ENCODE measurements around the gene FUCA1. TPM values are rescaled to one million over a fixed set of nuclear protein-coding genes. Genes with fewer than 3 reads are reported as not detected.
"Not testable (repeated sequence)": the region's sequence is repeated elsewhere in the genome, so short reads cannot be mapped to it uniquely, and the experiment has no call there.

Gene FUCA1
- total RNA-seq, 2 donors from 2014 or later, result 4.7 to 4.8 TPM

DNA sequence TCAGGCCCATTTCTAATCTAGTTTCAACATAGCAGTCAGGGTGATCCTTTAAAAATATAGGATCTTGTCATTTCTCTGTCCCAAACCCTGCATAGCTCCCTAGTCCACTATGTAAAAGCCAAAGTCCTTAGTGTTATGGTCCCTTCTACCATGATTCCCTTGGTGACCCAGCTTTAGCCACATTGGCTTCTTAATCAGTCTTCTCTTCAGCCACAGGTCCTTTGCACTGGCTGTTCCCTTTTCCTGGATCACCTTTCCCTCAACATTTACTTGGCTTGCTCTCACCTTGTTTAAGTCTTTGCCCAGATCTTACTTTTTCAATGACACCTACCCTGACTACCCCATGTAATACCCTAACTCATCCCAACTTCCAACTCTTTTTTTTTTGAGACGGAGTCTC, 11.7 kb upstream of the FUCA1 start:
- H3K4me1 Mint-ChIP-seq, result no peaks in the 10 kb centered on the region

DNA sequence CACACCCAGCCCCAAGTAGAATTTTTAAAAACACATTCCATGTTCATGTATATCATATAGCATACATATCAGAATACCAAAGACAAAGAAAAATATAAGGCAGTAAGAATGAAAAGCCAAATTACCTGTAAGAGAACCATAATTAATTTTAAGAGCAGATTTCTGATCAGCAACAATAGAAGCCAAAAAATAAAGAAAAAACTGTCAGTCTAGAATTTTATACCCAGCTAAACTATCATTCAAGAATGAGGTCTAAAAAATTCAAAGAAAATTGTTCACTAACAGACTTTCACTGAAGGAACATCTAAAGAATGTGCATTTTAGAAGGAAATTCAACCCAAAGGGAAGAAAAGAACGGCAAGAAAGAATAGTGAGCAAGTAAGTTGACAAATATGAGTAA, 10.6 kb upstream of the FUCA1 start:
- Mint-ChIP-seq H3K4me3 (no peak overlapping the region), H3K36me3 (ENCODE audit: low read depth) (peaks cover 2% of the 10 kb centered on the region), H3K27me3 (peaks cover 11% of the 10 kb centered on the region), H3K27ac (no peak overlapping the region), H3K4me1 (no peaks in the 10 kb centered on the region)
- H3K9me3 ChIP-seq (ENCODE audit: control insufficient read depth, low read length, poor library complexity, severe bottlenecking), result no peaks in the 10 kb centered on the region
- ATAC-seq (no peak), DNase-seq (no peak)

More for the DNA sequence above, 11.7 kb upstream of the FUCA1 start:
- H3K9me3 ChIP-seq (ENCODE audit: control insufficient read depth, low read length, poor library complexity, severe bottlenecking), result no peaks in the 10 kb centered on the region
- H3K4me3 Mint-ChIP-seq, result no peak overlapping the region
- DNase-seq (no peak), ATAC-seq (no peak)
- peaks cover 1% of the 10 kb centered on the region for H3K27me3 Mint-ChIP-seq
- H3K36me3 Mint-ChIP-seq (ENCODE audit: low read depth), result peaks cover 2% of the 10 kb centered on the region
- no peak overlapping the region for H3K27ac Mint-ChIP-seq

DNA sequence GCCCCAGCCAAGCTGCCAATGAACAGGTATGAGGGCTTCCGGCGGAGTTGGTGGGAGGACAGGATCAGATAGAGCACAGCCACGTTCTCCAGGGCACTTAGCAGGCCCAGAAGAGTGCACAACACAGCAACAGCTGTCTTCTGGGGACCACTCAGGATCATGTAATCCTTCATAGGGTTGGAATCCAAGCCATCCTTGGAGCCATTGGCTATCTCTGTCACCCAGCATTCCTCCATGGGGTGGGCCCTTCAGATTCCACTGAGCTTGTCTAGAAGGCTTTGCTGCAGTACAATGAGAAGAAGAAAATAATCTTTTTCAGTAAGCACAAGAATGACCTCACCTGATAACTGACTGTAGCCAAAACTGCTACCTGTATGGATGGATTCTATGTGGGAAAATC, 7.3 kb upstream of the FUCA1 start:
- Mint-ChIP-seq H3K4me1 (no peaks in the 10 kb centered on the region), H3K27me3 (peaks cover 11% of the 10 kb centered on the region), H3K4me3 (no peak overlapping the region), H3K27ac (no peak overlapping the region), H3K36me3 (ENCODE audit: low read depth) (peaks cover 2% of the 10 kb centered on the region)
- no peaks in the 10 kb centered on the region for H3K9me3 ChIP-seq (ENCODE audit: control insufficient read depth, low read length, poor library complexity, severe bottlenecking)
- ATAC-seq (no peak), DNase-seq (no peak)

DNA sequence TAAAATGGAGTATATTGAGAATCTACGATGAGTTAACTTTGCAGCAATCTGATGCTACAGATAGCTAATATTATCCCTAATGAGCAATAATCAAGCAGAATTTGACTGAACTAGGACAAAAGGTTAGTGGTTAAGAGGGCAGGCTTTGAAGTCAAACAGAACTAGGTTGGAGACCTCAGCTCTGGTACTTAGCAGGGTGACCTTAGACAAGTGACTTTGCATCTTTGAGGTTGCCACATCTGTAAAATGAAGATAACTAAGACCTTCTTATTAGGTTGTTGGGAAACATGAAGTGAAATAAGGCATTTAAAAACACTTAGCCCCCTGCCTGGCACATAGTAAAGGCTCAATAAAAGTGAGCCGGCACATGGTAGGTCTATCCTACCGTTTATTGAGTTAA, 4.3 kb upstream of the FUCA1 start:
- Mint-ChIP-seq H3K4me1 (peaks cover 11% of the 10 kb centered on the region), H3K27me3 (peaks cover 18% of the 10 kb centered on the region), H3K4me3 (peak overlapping the region; percentile 55), H3K36me3 (ENCODE audit: low read depth) (no peaks in the 10 kb centered on the region), H3K27ac (no peak overlapping the region)
- H3K9me3 ChIP-seq (ENCODE audit: control insufficient read depth, low read length, poor library complexity, severe bottlenecking), result no peaks in the 10 kb centered on the region
- no peak for DNase-seq
- no peak for ATAC-seq

DNA sequence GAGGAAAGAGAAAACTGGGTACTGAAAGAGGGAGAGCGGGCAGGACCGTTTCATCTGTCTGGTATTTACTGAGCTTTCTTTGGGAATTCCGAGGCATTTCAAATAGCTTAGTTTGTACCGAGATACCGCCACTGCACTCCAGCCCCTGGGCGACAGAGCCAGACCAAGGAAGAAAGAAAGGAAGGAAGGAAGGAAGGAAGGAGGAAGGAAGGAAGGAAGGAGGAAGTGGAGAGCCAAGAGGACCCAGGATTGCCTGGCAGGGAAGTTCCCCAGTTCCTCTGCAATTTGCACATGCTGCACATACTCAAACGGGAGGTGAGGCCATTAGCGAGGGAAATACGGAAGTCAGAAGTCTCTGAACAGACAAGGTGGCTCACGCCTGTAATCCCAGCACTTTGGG, 961 bp upstream of the FUCA1 start:
- H3K27me3 Mint-ChIP-seq, result peaks cover 9% of the 10 kb centered on the region
- no peaks in the 10 kb centered on the region for H3K36me3 Mint-ChIP-seq (ENCODE audit: low read depth)
- no peak for ATAC-seq
- DNase-seq, result no peak
- H3K4me3 Mint-ChIP-seq, result peak overlapping the region; percentile 93
- peaks cover 18% of the 10 kb centered on the region for H3K4me1 Mint-ChIP-seq
- peak overlapping the region; percentile 89 for H3K27ac Mint-ChIP-seq
- H3K9me3 ChIP-seq (ENCODE audit: control insufficient read depth, low read length, poor library complexity, severe bottlenecking), result no peaks in the 10 kb centered on the region

DNA sequence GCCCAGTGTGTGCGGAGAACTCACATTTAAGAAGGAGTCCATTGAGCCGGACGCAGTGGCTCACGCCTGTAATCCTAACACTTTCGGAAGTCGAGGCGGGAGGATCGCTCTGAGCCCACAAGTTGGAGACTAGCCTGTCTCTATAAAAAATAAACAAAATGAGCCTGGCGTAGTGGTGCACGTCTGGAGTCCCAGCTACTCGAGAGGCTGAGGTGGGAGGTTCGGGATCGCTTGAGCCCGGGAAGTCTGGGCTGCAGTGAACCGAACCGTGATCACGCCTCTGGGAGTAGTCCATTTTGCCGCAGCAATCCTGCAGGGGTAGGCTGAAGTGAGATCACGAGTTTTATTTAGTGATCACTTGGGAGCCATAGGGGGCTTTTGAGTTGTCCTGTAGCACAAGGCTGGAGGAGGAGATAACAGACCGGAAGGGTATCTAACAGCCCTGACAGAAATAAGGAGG, 497 bp upstream of the FUCA1 start:
- no peaks in the 10 kb centered on the region for H3K9me3 ChIP-seq (ENCODE audit: control insufficient read depth, low read length, poor library complexity, severe bottlenecking)
- Mint-ChIP-seq H3K27ac (peak overlapping the region; percentile 89), H3K27me3 (peaks cover 7% of the 10 kb centered on the region), H3K4me3 (peak overlapping the region; percentile 93), H3K36me3 (ENCODE audit: low read depth) (no peaks in the 10 kb centered on the region), H3K4me1 (peaks cover 18% of the 10 kb centered on the region)
- DNase-seq, result no peak
- ATAC-seq, result no peak

DNA sequence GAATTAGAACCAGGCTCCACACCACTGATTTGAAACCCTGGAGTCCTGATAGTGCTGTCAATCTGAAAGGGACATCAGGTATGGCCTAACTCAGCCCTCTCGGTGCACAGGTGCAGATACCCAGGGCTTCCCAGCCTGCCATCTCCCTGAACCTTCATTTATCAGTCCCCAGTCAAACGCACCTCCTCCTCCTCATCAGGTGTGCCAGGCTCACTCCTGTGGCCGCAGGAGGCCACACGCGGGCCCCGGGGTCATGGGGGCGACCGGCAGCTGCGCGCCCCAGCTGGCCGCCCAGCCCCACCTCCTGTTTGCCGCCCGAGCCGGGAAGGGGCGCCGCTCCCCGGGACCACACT, 572 bp downstream of the FUCA1 start:
- no peaks in the 10 kb centered on the region for H3K9me3 ChIP-seq (ENCODE audit: control insufficient read depth, low read length, poor library complexity, severe bottlenecking)
- Mint-ChIP-seq H3K4me1 (peaks cover 18% of the 10 kb centered on the region), H3K27ac (peak overlapping the region; percentile 89), H3K36me3 (ENCODE audit: low read depth) (no peaks in the 10 kb centered on the region), H3K4me3 (peak overlapping the region; percentile 93), H3K27me3 (peaks cover 7% of the 10 kb centered on the region)
- no peak for DNase-seq
- ATAC-seq, result no peak

DNA sequence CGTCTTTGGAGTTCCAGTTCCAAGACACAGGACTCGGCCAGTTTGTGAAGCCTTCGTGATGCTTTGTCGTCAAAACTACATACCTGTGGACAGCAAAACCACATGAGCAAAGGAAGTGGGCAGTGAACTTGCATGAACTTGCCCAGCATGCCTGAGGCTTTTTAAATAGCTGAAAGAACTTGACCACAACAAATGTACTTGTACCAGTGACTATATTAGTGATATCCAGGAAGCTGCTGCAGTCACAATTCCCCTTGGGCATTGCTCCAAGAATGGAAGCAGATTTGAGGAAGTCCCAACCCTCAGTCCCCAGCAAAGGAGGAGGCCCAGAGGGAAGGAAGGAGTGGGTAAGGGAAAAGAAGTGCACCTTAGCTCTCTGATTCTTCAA, 2.6 kb downstream of the FUCA1 start:
- ATAC-seq (no peak), DNase-seq (no peak)
- Mint-ChIP-seq H3K27me3 (peaks cover 7% of the 10 kb centered on the region), H3K36me3 (ENCODE audit: low read depth) (no peaks in the 10 kb centered on the region), H3K4me3 (no peak overlapping the region), H3K4me1 (peaks cover 18% of the 10 kb centered on the region), H3K27ac (no peak overlapping the region)
- H3K9me3 ChIP-seq (ENCODE audit: control insufficient read depth, low read length, poor library complexity, severe bottlenecking), result no peaks in the 10 kb centered on the region

GRCh38 chr1:23864801-23865542, 3.1 kb downstream of the FUCA1 start:
- Mint-ChIP-seq H3K4me1 (peaks cover 18% of the 10 kb centered on the region), H3K36me3 (ENCODE audit: low read depth) (no peaks in the 10 kb centered on the region), H3K4me3 (no peak overlapping the region), H3K27ac (no peak overlapping the region), H3K27me3 (peaks cover 7% of the 10 kb centered on the region)
- no peaks in the 10 kb centered on the region for H3K9me3 ChIP-seq (ENCODE audit: control insufficient read depth, low read length, poor library complexity, severe bottlenecking)
- no peak for DNase-seq
- ATAC-seq, result no peak

DNA sequence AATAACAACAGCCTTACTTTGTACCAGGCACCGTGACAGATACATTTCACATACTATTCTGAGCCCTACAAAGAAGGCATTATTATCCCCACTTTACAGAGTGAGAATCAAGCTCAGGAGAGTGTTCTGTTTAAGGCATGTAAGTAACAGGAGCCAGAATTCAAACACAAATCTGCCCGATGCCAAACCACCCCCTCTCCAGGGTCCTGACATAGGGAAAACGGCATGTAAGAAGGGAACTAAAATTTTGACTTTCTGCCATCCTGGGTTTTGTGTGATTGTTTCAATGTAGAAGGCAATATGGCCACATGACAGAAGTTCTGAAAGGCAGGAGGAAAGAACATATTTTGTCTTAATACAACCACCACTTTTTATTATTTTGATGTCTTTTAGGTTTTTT, 5.5 kb downstream of the FUCA1 start:
- H3K4me1 Mint-ChIP-seq, result peaks cover 9% of the 10 kb centered on the region
- H3K9me3 ChIP-seq (ENCODE audit: control insufficient read depth, low read length, poor library complexity, severe bottlenecking), result no peaks in the 10 kb centered on the region
- no peak for DNase-seq
- no peak for ATAC-seq
- no peak overlapping the region for H3K4me3 Mint-ChIP-seq
- no peaks in the 10 kb centered on the region for H3K36me3 Mint-ChIP-seq (ENCODE audit: low read depth)
- H3K27me3 Mint-ChIP-seq, result no peaks in the 10 kb centered on the region
- no peak overlapping the region for H3K27ac Mint-ChIP-seq

DNA sequence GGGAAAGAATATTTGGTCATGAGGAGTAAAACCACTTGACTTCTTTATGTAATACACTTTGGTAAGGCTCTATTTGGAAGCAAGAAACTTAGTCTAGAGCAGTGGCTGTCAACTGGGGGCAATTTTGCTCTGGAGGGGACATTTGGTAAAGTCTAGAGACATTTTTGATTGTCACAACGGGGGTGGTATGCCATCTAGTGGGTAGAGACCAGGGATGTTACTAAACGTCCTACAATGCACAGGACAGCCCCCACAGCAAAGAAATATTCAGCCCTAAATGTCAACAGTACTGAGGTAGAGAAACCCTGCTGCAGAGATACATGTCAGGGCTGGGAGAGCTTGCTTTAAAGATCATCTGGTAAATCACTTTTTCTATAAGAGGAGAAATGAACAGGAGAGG, 13.5 kb downstream of the FUCA1 start:
- no peaks in the 10 kb centered on the region for H3K36me3 Mint-ChIP-seq (ENCODE audit: low read depth)
- H3K4me3 Mint-ChIP-seq, result no peak overlapping the region
- no peak overlapping the region for H3K27ac Mint-ChIP-seq
- peaks cover 3% of the 10 kb centered on the region for H3K4me1 Mint-ChIP-seq
- H3K27me3 Mint-ChIP-seq, result no peaks in the 10 kb centered on the region
- DNase-seq (no peak), ATAC-seq (no peak)
- no peaks in the 10 kb centered on the region for H3K9me3 ChIP-seq (ENCODE audit: control insufficient read depth, low read length, poor library complexity, severe bottlenecking)

- DNase-seq; H3K9me3 ChIP-seq (ENCODE audit: control insufficient read depth, low read length, poor library complexity, severe bottlenecking); H3K27me3 Mint-ChIP-seq; H3K4me3 Mint-ChIP-seq; H3K36me3 Mint-ChIP-seq (ENCODE audit: low read depth); ATAC-seq; H3K27ac Mint-ChIP-seq; H3K4me1 Mint-ChIP-seq: not testable (repeated sequence)
These were observed 15.0 kb downstream of the FUCA1 start for GRCh38 chr1:23853124-23853523.

GRCh38 chr1:23851406-23851805, 16.7 kb downstream of the FUCA1 start:
- not testable (repeated sequence) for H3K36me3 Mint-ChIP-seq (ENCODE audit: low read depth); H3K4me1 Mint-ChIP-seq; H3K27ac Mint-ChIP-seq; H3K9me3 ChIP-seq (ENCODE audit: control insufficient read depth, low read length, poor library complexity, severe bottlenecking); DNase-seq; H3K4me3 Mint-ChIP-seq; H3K27me3 Mint-ChIP-seq; ATAC-seq
